Endothelial cell of umbilical vein (primary cell): Measurements from ENCODE around the gene SLC5A11.

Experiments
- CTCF ChIP-seq, 2 donors: IDR thresholded peaks; 1 replicate in 1 of 2; 2 replicates in 1 of 2; pipeline ENCODE4 v1.5.1; 2011; ENCODE audit warnings: low read length in 2 of 2, mild to moderate bottlenecking in 2 of 2, moderate library complexity in 2 of 2, control low read depth in 1 of 2, inconsistent platforms in 1 of 2, low read depth in 1 of 2; ENCODE audit not compliant: insufficient read depth in 1 of 2; ENCODE audit errors: extremely low read depth in 1 of 2
- EZH2 ChIP-seq: IDR thresholded peaks from 2 replicates; pipeline ENCODE4 v1.6.1; 2012; ENCODE audit warnings: borderline replicate concordance, low read depth, mild to moderate bottlenecking, moderate library complexity, low read length, inconsistent platforms; ENCODE audit not compliant: severe bottlenecking
- FOS ChIP-seq: IDR thresholded peaks from 2 replicates; pipeline ENCODE4 v1.6.1; 2011; ENCODE audit warnings: mild to moderate bottlenecking, low read length, moderate library complexity, borderline replicate concordance; ENCODE audit not compliant: insufficient read depth
- GATA2 ChIP-seq: IDR thresholded peaks from 2 replicates; pipeline ENCODE4 v1.7.0; 2011; ENCODE audit warnings: low read depth, mild to moderate bottlenecking, moderate library complexity, mixed read lengths, low read length; ENCODE audit not compliant: insufficient read length, insufficient read depth
- JUN ChIP-seq: IDR thresholded peaks from 2 replicates; pipeline ENCODE4 v1.6.1; 2011; ENCODE audit warnings: borderline replicate concordance, low read depth; ENCODE audit not compliant: insufficient read length, insufficient read depth
- MAX ChIP-seq: IDR thresholded peaks from 2 replicates; pipeline ENCODE4 v1.6.1; 2011; ENCODE audit not compliant: insufficient read depth, insufficient read length
- MYC ChIP-seq: IDR thresholded peaks from one replicate; pipeline ENCODE4 v1.6.1; 2011; ENCODE audit warnings: mild to moderate bottlenecking, low read depth, low read length
- POLR2A ChIP-seq: IDR thresholded peaks from 2 replicates; pipeline ENCODE4 v1.6.1; 2012; ENCODE audit warnings: low read depth, mild to moderate bottlenecking, control low read depth, low read length
- POLR2AphosphoS5 ChIP-seq: IDR thresholded peaks from 2 replicates; pipeline ENCODE4 v1.6.1; 2012; ENCODE audit warnings: low read depth, mild to moderate bottlenecking, control low read depth, low read length, moderate library complexity; ENCODE audit not compliant: insufficient read depth

- TF ChIP-seq CTCF (IDR thresholded peaks at IDR 0.05; ENCODE audit: extremely low read depth in 1 of 2, insufficient read depth in 1 of 2, low read depth in 1 of 2, low read length in 2 of 2): no peak
- no peak for TF ChIP-seq JUN
- TF ChIP-seq POLR2AphosphoS5: no peak
- no peak for TF ChIP-seq POLR2A
- TF ChIP-seq MYC: no peak
- no peak for TF ChIP-seq EZH2
- no peak for TF ChIP-seq MAX
- TF ChIP-seq FOS: no peak
- no peak for TF ChIP-seq GATA2
These were observed 34.6 kb upstream of the SLC5A11 start for GRCh38 chr16:24810951-24811843.
